ENCODE results near the gene CD69. TPM values are rescaled to one million over a fixed set of nuclear protein-coding genes. Genes with fewer than 3 reads are reported as not detected.

Gene CD69
- not detected for total RNA-seq

GRCh38 chr12:9760699-9761418, at the start of gene CD69:
Gene CD69, minus strand, starts transcription at chr12:9760901. Its CDS starts 81 bp downstream, at chr12:9760820.

GRCh38 chr12:9732921-9733461, 27.7 kb downstream of the CD69 start, which contains the start of gene CLECL1:
Gene CLECL1, minus strand, starts transcription at chr12:9733097.

Other genes starting within 250 kb of the CD69 start
- gene KLRB1, start 153.0 kb downstream of the CD69 start, total RNA-seq: not detected
- gene CLEC2D, start 91.2 kb downstream of the CD69 start, total RNA-seq: 1 to 10 TPM; 5.7 to 6.2 TPM
- not detected for gene CLECL1, start 27.8 kb downstream of the CD69 start, total RNA-seq
- under 1 TPM in 1 of 2 donors, not detected in 1; 0.69 TPM for gene KLRF1, start 66.6 kb upstream of the CD69 start, total RNA-seq
- 10 to 100 TPM in 1 of 2 donors, 1 to 10 TPM in 1; 4.7 to 11.4 TPM for gene CLEC2B, start 108.5 kb upstream of the CD69 start, total RNA-seq
- not detected for gene KLRF2, start 120.6 kb upstream of the CD69 start, total RNA-seq
- gene CLEC2A, start 171.5 kb upstream of the CD69 start, total RNA-seq: not detected
- gene CLEC12A, start 210.5 kb upstream of the CD69 start, total RNA-seq: not detected
- under 1 TPM in 1 of 2 donors, not detected in 1; under 0.01 TPM for gene CLEC1B, start 238.2 kb upstream of the CD69 start, total RNA-seq
- gene CLEC12B, start 249.7 kb upstream of the CD69 start, total RNA-seq: not detected